Activated B cell treated with CpG ODN at 0.5 μM for 24 hours (primary cell): ENCODE measurements around the gene TREX2. TPM values are rescaled to one million over a fixed set of nuclear protein-coding genes. Genes with fewer than 3 reads are reported as not detected.

Experiments
- ATAC-seq: fragments of 200-7000 bp; cut with Tn5 transposase; one replicate; pipeline ENCODE4 v1.10.0; 2021; ENCODE audit warnings: low read depth, mild to moderate bottlenecking, moderate library complexity
- CTCF ChIA-PET: fragments of 350-600 bp; sonication (Branson Sonifier 250); formaldehyde crosslinking; loops from one replicate; lab custom pipeline; 2021; ENCODE audit warnings: antibody characterized with exemption; lab: Charles Lee
- POLR2A ChIA-PET: fragments of 350-600 bp; sonication (Branson Sonifier 250); formaldehyde crosslinking; loops from one replicate; lab custom pipeline; 2021; ENCODE audit warnings: antibody characterized with exemption; lab: Charles Lee
- DNase-seq: peaks from one replicate; pipeline ENCODE4 v3.0.0; 2022
- H3K27ac Mint-ChIP-seq: one replicate; pipeline ENCODE4 v1.8.0; 2020; ENCODE audit warnings: mixed read lengths
- H3K27me3 Mint-ChIP-seq: one replicate; pipeline ENCODE4 v1.8.0; 2021; ENCODE audit warnings: mixed read lengths
- H3K36me3 Mint-ChIP-seq: one replicate; pipeline ENCODE4 v1.8.0; 2021; ENCODE audit warnings: low read depth, mixed read lengths
- H3K4me1 Mint-ChIP-seq: one replicate; pipeline ENCODE4 v1.8.0; 2021; ENCODE audit warnings: mixed read lengths
- H3K4me3 Mint-ChIP-seq: one replicate; pipeline ENCODE4 v1.8.0; 2020; ENCODE audit warnings: mild to moderate bottlenecking, mixed read lengths
- H3K9me3 Mint-ChIP-seq: one replicate; pipeline ENCODE4 v1.8.0; 2020; ENCODE audit warnings: mixed read lengths
- CTCF ChIP-seq: fragments of 200-600 bp; IDR thresholded peaks from one replicate; pipeline ENCODE4 v1.8.0; 2022; ENCODE audit warnings: antibody characterized with exemption, mild to moderate bottlenecking
- intact Hi-C: fragments of 100-400 bp; cut with micrococcal nuclease; formaldehyde crosslinking; loops from one replicate; pipeline ENCODE4 v1.15.1; 2024
- total RNA-seq: library from RNA; stranded (reverse); gene quantifications from 2 replicates; pipeline ENCODE4 v1.2.3, GENCODE V29; 2022

The TREX2 gene
- total RNA-seq, 1 donor from 2014 or later, result 3.2 TPM

GRCh38 chrX:153410373-153410772 is 35.5 kb downstream of the TREX2 start:
- ATAC-seq, result no peak
- H3K4me1 Mint-ChIP-seq, result peaks cover 10% of the 10 kb centered on the region
- ChIA-PET CTCF (no interaction called here), POLR2A (no interaction called here)
- H3K4me3 Mint-ChIP-seq, result no peak overlapping the region
- H3K9me3 Mint-ChIP-seq, result no peaks in the 10 kb centered on the region
- no peaks in the 10 kb centered on the region for H3K36me3 Mint-ChIP-seq
- intact Hi-C loops, result loop anchor here (5.0 kb wide), 1 partner anchor 73 kb away; no protein-coding TSS in a partner anchor
- H3K27ac Mint-ChIP-seq, result no peak overlapping the region
- no peaks in the 10 kb centered on the region for H3K27me3 Mint-ChIP-seq
- no peak for DNase-seq
- TF ChIP-seq CTCF, result no peak

GRCh38 chrX:153409414-153410101 is 36.3 kb downstream of the TREX2 start:
- Mint-ChIP-seq H3K36me3 (no peaks in the 10 kb centered on the region), H3K4me3 (no peak overlapping the region), H3K4me1 (peaks cover 10% of the 10 kb centered on the region), H3K27ac (no peak overlapping the region), H3K9me3 (no peaks in the 10 kb centered on the region), H3K27me3 (no peaks in the 10 kb centered on the region)
- intact Hi-C loops, result loop anchor here (5.0 kb wide), 1 partner anchor 72 kb away; no protein-coding TSS in a partner anchor
- CTCF ChIA-PET, result no interaction called here
- ATAC-seq (no peak), DNase-seq (no peak)
- TF ChIP-seq CTCF, result no peak
- POLR2A ChIA-PET, result interaction anchor here (0.6 kb wide), 1 partner anchor 75 kb away, joined by 3 read pairs; no protein-coding TSS in a partner anchor

- no peaks in the 10 kb centered on the region for H3K36me3 Mint-ChIP-seq
- intact Hi-C loops, result no loop called here
- no peaks in the 10 kb centered on the region for H3K9me3 Mint-ChIP-seq
These were observed 36.9 kb downstream of the TREX2 start for GRCh38 chrX:153408871-153409351.

GRCh38 chrX:153408221-153408721 is 37.6 kb downstream of the TREX2 start:
- H3K27me3 Mint-ChIP-seq, result no peaks in the 10 kb centered on the region
- intact Hi-C loops, result no loop called here
- DNase-seq, result no peak
- ChIA-PET CTCF (no interaction called here), POLR2A (no interaction called here)
- ATAC-seq, result no peak
- no peaks in the 10 kb centered on the region for H3K9me3 Mint-ChIP-seq
- H3K4me1 Mint-ChIP-seq, result peaks cover 10% of the 10 kb centered on the region
- H3K27ac Mint-ChIP-seq, result no peak overlapping the region
- no peak overlapping the region for H3K4me3 Mint-ChIP-seq
- no peak for TF ChIP-seq CTCF
- H3K36me3 Mint-ChIP-seq, result no peaks in the 10 kb centered on the region

More at GRCh38 chrX:153408871-153409351, 36.9 kb downstream of the TREX2 start:
- DNase-seq (no peak), ATAC-seq (no peak)
- ChIA-PET POLR2A (interaction anchor here (0.6 kb wide), 1 partner anchor 75 kb away, joined by 3 read pairs; no protein-coding TSS in a partner anchor), CTCF (no interaction called here)
- H3K27me3 Mint-ChIP-seq, result no peaks in the 10 kb centered on the region
- no peak overlapping the region for H3K27ac Mint-ChIP-seq
- no peak for TF ChIP-seq CTCF
- H3K4me1 Mint-ChIP-seq, result peaks cover 10% of the 10 kb centered on the region
- H3K4me3 Mint-ChIP-seq, result no peak overlapping the region

- H3K4me1 Mint-ChIP-seq, result peaks cover 10% of the 10 kb centered on the region
- ChIA-PET CTCF (no interaction called here), POLR2A (no interaction called here)
- no peak for TF ChIP-seq CTCF
- H3K4me3 Mint-ChIP-seq, result no peak overlapping the region
- no peak overlapping the region for H3K27ac Mint-ChIP-seq
- no peak for ATAC-seq
- DNase-seq, result no peak
- H3K36me3 Mint-ChIP-seq, result no peaks in the 10 kb centered on the region
- intact Hi-C loops, result no loop called here
- H3K9me3 Mint-ChIP-seq, result no peaks in the 10 kb centered on the region
- no peaks in the 10 kb centered on the region for H3K27me3 Mint-ChIP-seq
These were observed 38.1 kb downstream of the TREX2 start for GRCh38 chrX:153407736-153408135.
